IPS-18a (cell line): ENCODE data around the gene STOX2.
A peak's percentile ranks its signal among the peaks of the same experiment; 100 is the strongest.

ENCODE experiments used
- H3K27ac ChIP-seq: one replicate; pipeline ENCODE4 v1.5.1; 2013; ENCODE audit warnings: low read length
- H3K27me3 ChIP-seq: one replicate; pipeline ENCODE4 v1.6.1; 2013; ENCODE audit warnings: mild to moderate bottlenecking, low read length; ENCODE audit not compliant: control insufficient read depth, insufficient read depth
- H3K36me3 ChIP-seq: one replicate; pipeline ENCODE4 v1.6.1; 2013; ENCODE audit warnings: low read depth, low read length; ENCODE audit not compliant: control insufficient read depth
- H3K4me1 ChIP-seq: one replicate; pipeline ENCODE4 v1.6.1; 2013; ENCODE audit warnings: low read depth, low read length; ENCODE audit not compliant: control insufficient read depth
- H3K4me3 ChIP-seq: one replicate; pipeline ENCODE4 v1.5.1; 2013; ENCODE audit warnings: low read length
- H3K9ac ChIP-seq: one replicate; pipeline ENCODE4 v1.6.1; 2013; ENCODE audit warnings: mild to moderate bottlenecking, low read length, moderate library complexity
- H3K9me3 ChIP-seq: one replicate; pipeline ENCODE4 v1.6.1; 2013; ENCODE audit warnings: low read depth, low read length; ENCODE audit not compliant: control insufficient read depth

The STOX2 gene

GRCh38 chr4:183918696-183919095, 13.6 kb downstream of the STOX2 start:
- H3K27me3 ChIP-seq: no peaks in the 10 kb centered on the region
- H3K4me3 ChIP-seq: no peak overlapping the region
- H3K9me3 ChIP-seq: no peaks in the 10 kb centered on the region
- no peaks in the 10 kb centered on the region for H3K36me3 ChIP-seq
- H3K9ac ChIP-seq: no peak overlapping the region
- H3K27ac ChIP-seq: no peak overlapping the region
- H3K4me1 ChIP-seq: peaks cover 11% of the 10 kb centered on the region

- Histone ChIP-seq H3K9me3 (no peaks in the 10 kb centered on the region), H3K4me3 (no peak overlapping the region), H3K9ac (no peak overlapping the region), H3K27ac (no peak overlapping the region), H3K27me3 (no peaks in the 10 kb centered on the region), H3K36me3 (no peaks in the 10 kb centered on the region), H3K4me1 (peaks cover 11% of the 10 kb centered on the region)
These were observed 14.0 kb downstream of the STOX2 start for GRCh38 chr4:183919141-183919540.

- H3K9ac ChIP-seq: no peak overlapping the region
- H3K27me3 ChIP-seq: no peaks in the 10 kb centered on the region
- H3K4me3 ChIP-seq: no peak overlapping the region
- H3K36me3 ChIP-seq: no peaks in the 10 kb centered on the region
- no peak overlapping the region for H3K27ac ChIP-seq
- no peaks in the 10 kb centered on the region for H3K9me3 ChIP-seq
- peaks cover 7% of the 10 kb centered on the region for H3K4me1 ChIP-seq
These were observed 15.4 kb downstream of the STOX2 start for GRCh38 chr4:183920512-183920911.

- Histone ChIP-seq H3K4me1 (peaks cover 7% of the 10 kb centered on the region), H3K9ac (no peak overlapping the region), H3K36me3 (no peaks in the 10 kb centered on the region), H3K27me3 (no peaks in the 10 kb centered on the region), H3K4me3 (no peak overlapping the region), H3K27ac (no peak overlapping the region), H3K9me3 (no peaks in the 10 kb centered on the region)
These were observed 16.2 kb downstream of the STOX2 start for GRCh38 chr4:183921335-183921734.

GRCh38 chr4:183924362-183925044, 19.4 kb downstream of the STOX2 start:
- Histone ChIP-seq H3K9ac (no peak overlapping the region), H3K4me1 (peaks cover 7% of the 10 kb centered on the region), H3K27ac (no peak overlapping the region), H3K27me3 (no peaks in the 10 kb centered on the region), H3K9me3 (no peaks in the 10 kb centered on the region), H3K4me3 (no peak overlapping the region), H3K36me3 (no peaks in the 10 kb centered on the region)

GRCh38 chr4:183926950-183927349, 21.8 kb downstream of the STOX2 start:
- Histone ChIP-seq H3K27ac (no peak overlapping the region), H3K9me3 (no peaks in the 10 kb centered on the region), H3K9ac (no peak overlapping the region), H3K4me1 (no peaks in the 10 kb centered on the region), H3K4me3 (no peak overlapping the region), H3K36me3 (no peaks in the 10 kb centered on the region), H3K27me3 (no peaks in the 10 kb centered on the region)

- Histone ChIP-seq H3K9me3 (no peaks in the 10 kb centered on the region), H3K27me3 (no peaks in the 10 kb centered on the region), H3K4me1 (peaks cover 33% of the 10 kb centered on the region), H3K36me3 (no peaks in the 10 kb centered on the region), H3K27ac (no peak overlapping the region), H3K9ac (no peak overlapping the region), H3K4me3 (no peak overlapping the region)
These were observed 27.5 kb downstream of the STOX2 start for GRCh38 chr4:183932576-183932975.

GRCh38 chr4:183934761-183935160, 29.7 kb downstream of the STOX2 start:
- Histone ChIP-seq H3K27ac (no peak overlapping the region), H3K27me3 (no peaks in the 10 kb centered on the region), H3K4me3 (no peak overlapping the region), H3K36me3 (no peaks in the 10 kb centered on the region), H3K9me3 (no peaks in the 10 kb centered on the region), H3K4me1 (peaks cover 33% of the 10 kb centered on the region), H3K9ac (no peak overlapping the region)

- H3K9me3 ChIP-seq: no peaks in the 10 kb centered on the region
- H3K27ac ChIP-seq: no peak overlapping the region
- peaks cover 33% of the 10 kb centered on the region for H3K4me1 ChIP-seq
- H3K4me3 ChIP-seq: no peak overlapping the region
- H3K27me3 ChIP-seq: no peaks in the 10 kb centered on the region
- peak overlapping the region; percentile 6 for H3K9ac ChIP-seq
- H3K36me3 ChIP-seq: no peaks in the 10 kb centered on the region
These were observed 30.4 kb downstream of the STOX2 start for GRCh38 chr4:183935355-183936005.

GRCh38 chr4:183936047-183936446, 30.9 kb downstream of the STOX2 start:
- H3K36me3 ChIP-seq: no peaks in the 10 kb centered on the region
- peaks cover 33% of the 10 kb centered on the region for H3K4me1 ChIP-seq
- H3K27ac ChIP-seq: no peak overlapping the region
- H3K9me3 ChIP-seq: no peaks in the 10 kb centered on the region
- H3K9ac ChIP-seq: peak overlapping the region; percentile 6
- H3K27me3 ChIP-seq: no peaks in the 10 kb centered on the region
- H3K4me3 ChIP-seq: no peak overlapping the region

GRCh38 chr4:183936574-183937345, 31.7 kb downstream of the STOX2 start:
- peaks cover 33% of the 10 kb centered on the region for H3K4me1 ChIP-seq
- H3K9me3 ChIP-seq: no peaks in the 10 kb centered on the region
- no peaks in the 10 kb centered on the region for H3K27me3 ChIP-seq
- H3K27ac ChIP-seq: no peak overlapping the region
- no peaks in the 10 kb centered on the region for H3K36me3 ChIP-seq
- peak overlapping the region; percentile 6 for H3K9ac ChIP-seq
- no peak overlapping the region for H3K4me3 ChIP-seq
